GM21367 (cell line): Measurements from ENCODE around the gene HOXB13.

Experiments
- ATAC-seq: cut with Tn5 transposase; IDR thresholded peaks from one replicate; pipeline ENCODE4 v1.9.1; 2021; ENCODE audit not compliant: unreplicated experiment

Gene HOXB13

GRCh38 chr17:48728232-48729231 lies at the start of gene HOXB13:
HOXB13 (minus strand) TSS chr17:48728750; CDS start chr17:48728593, 157 bp downstream.
- no peak for ATAC-seq

- no peak for ATAC-seq
These were observed 48.1 kb upstream of the HOXB13 start for GRCh38 chr17:48776602-48777001.

GRCh38 chr17:48773245-48773644 lies 44.7 kb upstream of the HOXB13 start:
- no peak for ATAC-seq

GRCh38 chr17:48770954-48771353 lies 42.4 kb upstream of the HOXB13 start:
- ATAC-seq, result no peak

GRCh38 chr17:48769009-48769675 lies 40.6 kb upstream of the HOXB13 start:
- ATAC-seq, result no peak

- no peak for ATAC-seq
These were observed 38.8 kb upstream of the HOXB13 start for GRCh38 chr17:48767263-48767774.

GRCh38 chr17:48761114-48761513 lies 32.6 kb upstream of the HOXB13 start:
- no peak for ATAC-seq

GRCh38 chr17:48760411-48760810 lies 31.9 kb upstream of the HOXB13 start:
- no peak for ATAC-seq

GRCh38 chr17:48759288-48759687 lies 30.7 kb upstream of the HOXB13 start:
- no peak for ATAC-seq

- no peak for ATAC-seq
These were observed 29.0 kb upstream of the HOXB13 start for GRCh38 chr17:48757524-48757961.

- no peak for ATAC-seq
These were observed 28.3 kb upstream of the HOXB13 start for GRCh38 chr17:48756830-48757251.

GRCh38 chr17:48755356-48755755 lies 26.8 kb upstream of the HOXB13 start:
- ATAC-seq, result no peak

GRCh38 chr17:48754500-48755261 lies 26.1 kb upstream of the HOXB13 start:
- ATAC-seq, result no peak

- ATAC-seq, result no peak
These were observed 25.4 kb upstream of the HOXB13 start for GRCh38 chr17:48753794-48754499.

- no peak for ATAC-seq
These were observed 24.1 kb upstream of the HOXB13 start for GRCh38 chr17:48752399-48753288.

- no peak for ATAC-seq
These were observed 23.3 kb upstream of the HOXB13 start for GRCh38 chr17:48751733-48752398.

- ATAC-seq, result no peak
These were observed 22.6 kb upstream of the HOXB13 start for GRCh38 chr17:48751172-48751571.

- no peak for ATAC-seq
These were observed 21.3 kb upstream of the HOXB13 start for GRCh38 chr17:48749621-48750553.
